ENCODE results near the gene FIGNL2. TPM values are rescaled to one million over a fixed set of nuclear protein-coding genes. Genes with fewer than 3 reads are reported as not detected.

The FIGNL2 gene
- total and polyA plus RNA-seq, 2 of the 13 experiments (the other 11 are each of a cell fraction or from before 2014, with no cell fraction given): 0.82 to 1.00 TPM

DNA sequence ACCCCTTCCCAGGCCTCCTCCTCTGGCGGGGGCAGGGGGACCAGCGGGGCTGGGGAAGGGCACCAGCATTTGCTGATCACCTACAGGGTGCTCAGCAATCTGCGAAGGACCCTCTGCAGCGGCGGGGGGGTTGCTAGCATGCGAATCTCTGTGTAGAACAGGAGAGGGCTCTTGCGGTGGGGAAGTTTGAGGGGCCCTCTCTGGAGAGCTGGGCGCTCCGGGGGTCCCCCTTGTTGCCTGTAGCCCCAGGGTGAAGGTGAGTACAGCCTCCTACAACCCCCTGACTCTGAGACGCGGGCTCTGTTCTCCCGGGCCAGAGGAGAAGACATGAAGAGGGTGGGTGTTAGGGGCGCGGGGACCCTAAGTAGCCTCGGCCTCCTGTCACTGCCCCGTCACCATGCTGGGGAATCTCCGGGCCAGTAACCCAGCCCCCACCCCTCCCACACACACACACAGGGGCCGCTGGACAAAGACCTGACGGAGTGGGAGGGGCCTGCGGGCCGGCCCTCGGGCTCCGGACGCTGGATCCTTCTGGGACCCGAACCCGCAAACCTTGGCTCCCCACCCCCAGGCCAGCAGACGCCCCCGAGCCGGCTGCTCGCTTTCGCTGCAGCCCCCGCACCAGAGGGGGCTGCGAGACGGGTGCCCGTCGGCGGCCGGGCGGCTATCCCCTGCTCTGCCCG lies 734 bp downstream of the FIGNL2 start:
- H3K4me1 ChIP-seq (ENCODE audit: insufficient read depth, low read length): peaks cover 31% of the 10 kb centered on the region
- WGBS (ENCODE audit: low lambda C conversion rate): 0% methylated on average over 5 of the region's 40 CpGs
- H4K20me1 ChIP-seq (ENCODE audit: insufficient read depth, low read length): no peaks in the 10 kb centered on the region
- H3K79me2 ChIP-seq (ENCODE audit: insufficient read depth, low read length): no peaks in the 10 kb centered on the region
- no peak for FAIRE-seq
- H3K9ac ChIP-seq (ENCODE audit: insufficient read depth, low read depth, low read length): peak overlapping the region; percentile 54; the same call in 1 of the 2 replicates
- H2AFZ ChIP-seq (ENCODE audit: low read length): no peak overlapping the region
- peak overlapping the region; percentile 91 for H3K4me2 ChIP-seq (ENCODE audit: low read depth, low read length)
- peak; percentile 10 for ATAC-seq
- ChIA-PET CTCF (ENCODE audit: low intra/inter-chr PET ratio, low total read pairs) (no interaction called here), POLR2A (interaction anchor here (1.4 to 1.8 kb wide), 2 partner anchors 24 to 33 kb away, joined by 3 to 4 read pairs; a partner anchor contains a TSS)
- H3K27ac ChIP-seq (ENCODE audit: extremely low read length, insufficient read depth, low read length): no peak overlapping the region
- no peaks in the 10 kb centered on the region for H3K9me3 ChIP-seq (ENCODE audit: low read length)
- no peak for DNase-seq (ENCODE audit: low spot score)
- peak overlapping the region; percentile 71 to 82 (median 72) for H3K4me3 ChIP-seq (replicated peaks in 1 of 3; ENCODE audit: insufficient read depth in 1 of 3, low read depth in 2 of 3, low read length in 3 of 3)
- in situ Hi-C loops (cut with HindIII; ENCODE audit: extremely low pct_ligation_motif_present, low pct_unique_long_range_greater_than_20kb) (no loop called here), intact Hi-C loops (cut with micrococcal nuclease; ENCODE audit: unreplicated experiment) (loop anchor here (1.0 kb wide), 1 partner anchor 25 kb away; no protein-coding TSS in a partner anchor)
- H3K36me3 ChIP-seq (replicated peaks in 1 of 2; ENCODE audit: control insufficient read depth in 1 of 2, insufficient read depth in 2 of 2, low read length in 2 of 2): no peaks in the 10 kb centered on the region
- peak; percentile 51; the same call in 1 of the 2 replicates for TF ChIP-seq RBFOX2 (IDR thresholded peaks at IDR 0.05; ENCODE audit: low read depth, low read length)
- TF ChIP-seq HIVEP1 (CRISPR knock-in tag; IDR thresholded peaks at IDR 0.05): no peak
- peak; percentile 35 for TF ChIP-seq HNRNPK (IDR thresholded peaks at IDR 0.05; ENCODE audit: low read depth, low read length, poor library complexity, severe bottlenecking)
- TF ChIP-seq HDAC1 (CRISPR knock-in tag; IDR thresholded peaks at IDR 0.05): peak; percentile 19; the same call in 1 of the 2 replicates
- TF ChIP-seq, protein P1, sequence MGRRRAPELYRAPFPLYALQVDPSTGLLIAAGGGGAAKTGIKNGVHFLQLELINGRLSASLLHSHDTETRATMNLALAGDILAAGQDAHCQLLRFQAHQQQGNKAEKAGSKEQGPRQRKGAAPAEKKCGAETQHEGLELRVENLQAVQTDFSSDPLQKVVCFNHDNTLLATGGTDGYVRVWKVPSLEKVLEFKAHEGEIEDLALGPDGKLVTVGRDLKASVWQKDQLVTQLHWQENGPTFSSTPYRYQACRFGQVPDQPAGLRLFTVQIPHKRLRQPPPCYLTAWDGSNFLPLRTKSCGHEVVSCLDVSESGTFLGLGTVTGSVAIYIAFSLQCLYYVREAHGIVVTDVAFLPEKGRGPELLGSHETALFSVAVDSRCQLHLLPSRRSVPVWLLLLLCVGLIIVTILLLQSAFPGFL (CRISPR knock-in tag; IDR thresholded peaks at IDR 0.05): no peak
- no peak for TF ChIP-seq ZNF850 (CRISPR knock-in tag; conservative IDR thresholded peaks at IDR 0.05)
- TF ChIP-seq SIN3A (IDR thresholded peaks at IDR 0.05; ENCODE audit: borderline replicate concordance, low read depth, low read length): peak; percentile 38; the same call in 1 of the 2 replicates
- TF ChIP-seq, protein P2, sequence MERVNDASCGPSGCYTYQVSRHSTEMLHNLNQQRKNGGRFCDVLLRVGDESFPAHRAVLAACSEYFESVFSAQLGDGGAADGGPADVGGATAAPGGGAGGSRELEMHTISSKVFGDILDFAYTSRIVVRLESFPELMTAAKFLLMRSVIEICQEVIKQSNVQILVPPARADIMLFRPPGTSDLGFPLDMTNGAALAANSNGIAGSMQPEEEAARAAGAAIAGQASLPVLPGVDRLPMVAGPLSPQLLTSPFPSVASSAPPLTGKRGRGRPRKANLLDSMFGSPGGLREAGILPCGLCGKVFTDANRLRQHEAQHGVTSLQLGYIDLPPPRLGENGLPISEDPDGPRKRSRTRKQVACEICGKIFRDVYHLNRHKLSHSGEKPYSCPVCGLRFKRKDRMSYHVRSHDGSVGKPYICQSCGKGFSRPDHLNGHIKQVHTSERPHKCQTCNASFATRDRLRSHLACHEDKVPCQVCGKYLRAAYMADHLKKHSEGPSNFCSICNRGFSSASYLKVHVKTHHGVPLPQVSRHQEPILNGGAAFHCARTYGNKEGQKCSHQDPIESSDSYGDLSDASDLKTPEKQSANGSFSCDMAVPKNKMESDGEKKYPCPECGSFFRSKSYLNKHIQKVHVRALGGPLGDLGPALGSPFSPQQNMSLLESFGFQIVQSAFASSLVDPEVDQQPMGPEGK (CRISPR knock-in tag; IDR thresholded peaks at IDR 0.05): peak; percentile 67
- BruUV-seq (replicated peaks): no TSS peak
- H3K27me3 ChIP-seq (ENCODE audit: control insufficient read depth in 1 of 2, insufficient read depth in 2 of 2, low read length in 2 of 2): peaks cover 0 to 9% of the 10 kb centered on the region in 2 experiments; a peak in 1 of 5 replicates

Measured in HepG2 (cell line).